HS-27A (cell line): Measurements from ENCODE around the gene NECTIN2.
"Not testable (repeated sequence)": the region's sequence is repeated elsewhere in the genome, so short reads cannot be mapped to it uniquely, and the experiment has no call there.

ENCODE experiments used
- DNase-seq: peaks from one replicate; pipeline ENCODE4 v3.0.0-alpha.2; 2012; ENCODE audit warnings: low read depth, missing footprints

Gene NECTIN2

DNA sequence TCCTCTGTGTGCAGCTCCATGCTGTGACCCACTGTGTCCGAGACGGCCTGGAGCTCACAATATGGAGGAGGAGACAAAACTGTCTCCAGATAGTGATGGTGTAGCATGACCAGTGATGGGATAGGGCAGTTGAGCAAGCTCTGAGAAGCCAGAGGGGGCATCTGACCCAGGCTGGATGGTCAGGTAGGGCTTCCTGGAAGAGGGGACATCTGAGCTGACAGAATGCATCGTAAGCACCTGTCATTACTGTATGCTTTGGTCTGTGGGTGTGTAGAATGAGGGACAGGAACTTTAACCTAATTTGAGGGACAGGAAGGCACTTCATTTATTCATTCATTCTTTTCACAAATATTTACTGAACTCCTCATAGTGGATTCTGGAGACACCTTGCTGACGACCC is 38.5 kb downstream of the NECTIN2 start:
- DNase-seq, result no peak

DNA sequence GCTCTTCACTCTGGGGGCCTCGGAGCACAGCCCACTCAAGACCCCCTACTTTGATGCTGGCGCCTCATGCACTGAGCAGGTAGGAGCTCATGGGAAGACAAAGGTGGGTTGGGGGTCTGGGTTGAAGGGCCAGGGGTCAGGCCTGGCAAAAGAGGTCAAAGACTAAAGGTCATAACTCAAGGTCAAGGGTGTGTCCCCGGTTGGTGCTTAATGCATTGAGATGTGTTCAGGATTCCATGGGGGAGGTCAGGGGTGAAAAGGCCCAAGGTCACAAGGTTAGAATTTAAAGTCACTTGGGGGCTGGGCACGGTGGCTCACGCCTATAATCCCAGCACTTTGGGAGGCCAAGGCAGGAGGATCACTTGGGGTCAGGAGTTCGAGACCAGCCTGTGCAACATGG is 40.0 kb downstream of the NECTIN2 start:
- DNase-seq, result no peak

DNA sequence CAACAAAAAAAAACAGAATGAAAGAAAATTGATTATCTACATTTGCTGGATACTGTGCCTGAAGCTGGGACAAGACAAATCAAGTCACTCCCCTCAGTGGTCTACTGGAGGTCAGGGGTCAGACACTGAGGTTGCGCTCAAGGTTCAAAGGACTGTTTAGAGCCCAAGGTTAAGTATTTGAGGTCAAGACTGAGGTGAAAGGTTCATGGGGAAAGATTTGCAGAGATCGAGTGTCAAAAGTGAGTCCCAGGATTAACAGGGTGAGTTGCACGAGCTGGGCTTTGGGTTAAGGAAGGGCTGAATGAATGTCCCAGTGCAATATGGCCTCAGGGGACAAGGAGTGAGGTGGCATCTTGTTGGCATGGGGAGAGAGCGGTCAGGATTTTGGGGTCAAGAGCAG is 41.6 kb downstream of the NECTIN2 start:
- DNase-seq, result no peak

DNA sequence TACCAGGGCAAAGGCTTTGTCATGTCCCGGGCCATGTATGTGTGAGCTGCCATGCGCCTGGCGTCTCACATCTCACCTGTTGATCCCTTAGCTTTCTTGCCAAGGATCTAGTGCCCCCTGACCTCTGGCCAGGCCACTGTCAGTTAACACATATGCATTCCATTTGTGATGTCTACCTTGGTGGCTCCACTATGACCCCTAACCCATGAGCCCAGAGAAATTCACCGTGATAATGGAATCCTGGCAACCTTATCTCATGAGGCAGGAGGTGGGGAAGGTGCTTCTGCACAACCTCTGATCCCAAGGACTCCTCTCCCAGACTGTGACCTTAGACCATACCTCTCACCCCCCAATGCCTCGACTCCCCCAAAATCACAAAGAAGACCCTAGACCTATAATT is 42.2 kb downstream of the NECTIN2 start:
- not testable (repeated sequence) for DNase-seq

DNA sequence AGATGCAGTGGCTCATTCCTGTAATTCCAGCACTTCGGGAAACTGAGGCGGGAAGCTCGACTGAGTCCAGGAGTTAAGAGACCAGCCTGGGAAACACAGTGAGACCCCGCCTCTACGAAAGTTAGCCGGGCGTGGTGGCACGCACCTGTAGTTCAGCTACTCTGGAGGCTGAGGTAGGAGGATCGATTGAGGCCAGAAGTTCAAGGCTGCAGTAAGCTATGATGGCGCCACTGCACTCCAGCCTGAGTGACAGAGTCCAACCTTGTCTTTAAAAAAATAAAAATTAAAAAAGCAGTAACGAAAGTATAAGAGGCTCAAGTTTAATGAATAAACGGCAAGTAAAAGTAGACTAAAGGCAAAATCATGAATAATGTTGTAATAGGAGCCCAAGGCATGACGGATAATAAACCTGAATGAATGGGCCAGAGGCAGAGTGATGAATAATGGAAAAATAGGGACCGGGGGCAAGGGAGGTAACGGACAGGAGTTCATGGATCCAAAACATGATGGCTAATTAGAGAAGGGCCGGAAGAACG is 43.8 kb downstream of the NECTIN2 start:
- no peak for DNase-seq

DNA sequence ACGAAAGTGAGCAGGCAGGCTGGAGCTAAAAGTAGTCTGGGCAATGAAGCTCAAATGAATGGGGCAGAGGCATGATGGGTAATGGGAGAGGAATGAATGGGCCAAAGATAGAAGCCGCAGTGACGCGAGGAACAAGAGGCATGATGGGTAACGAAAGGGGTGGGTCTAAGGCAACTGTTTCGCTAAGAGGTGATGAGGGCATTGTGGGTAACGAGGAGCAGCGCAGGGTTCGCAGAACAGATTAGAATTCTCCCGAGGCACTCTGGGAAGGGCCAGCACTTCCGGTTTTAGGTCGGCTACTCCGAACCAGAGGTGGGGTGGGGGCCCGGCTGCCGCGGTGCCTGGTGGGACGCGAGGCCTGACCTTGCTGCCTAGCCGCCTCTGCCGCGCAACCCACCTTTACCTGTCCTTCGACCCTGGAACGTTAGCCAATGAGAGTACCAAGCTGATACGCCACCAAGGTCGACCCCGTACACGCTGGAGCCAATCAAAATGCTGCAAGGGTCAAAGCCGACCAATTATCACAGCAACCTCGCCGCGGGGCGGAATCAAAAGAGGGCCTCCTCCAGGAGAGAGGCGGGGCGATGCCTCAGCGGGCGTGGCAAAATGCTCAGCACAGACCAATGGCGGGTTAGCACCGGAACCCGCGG is 44.4 kb downstream of the NECTIN2 start:
- DNase-seq, result peak; percentile 100

DNA sequence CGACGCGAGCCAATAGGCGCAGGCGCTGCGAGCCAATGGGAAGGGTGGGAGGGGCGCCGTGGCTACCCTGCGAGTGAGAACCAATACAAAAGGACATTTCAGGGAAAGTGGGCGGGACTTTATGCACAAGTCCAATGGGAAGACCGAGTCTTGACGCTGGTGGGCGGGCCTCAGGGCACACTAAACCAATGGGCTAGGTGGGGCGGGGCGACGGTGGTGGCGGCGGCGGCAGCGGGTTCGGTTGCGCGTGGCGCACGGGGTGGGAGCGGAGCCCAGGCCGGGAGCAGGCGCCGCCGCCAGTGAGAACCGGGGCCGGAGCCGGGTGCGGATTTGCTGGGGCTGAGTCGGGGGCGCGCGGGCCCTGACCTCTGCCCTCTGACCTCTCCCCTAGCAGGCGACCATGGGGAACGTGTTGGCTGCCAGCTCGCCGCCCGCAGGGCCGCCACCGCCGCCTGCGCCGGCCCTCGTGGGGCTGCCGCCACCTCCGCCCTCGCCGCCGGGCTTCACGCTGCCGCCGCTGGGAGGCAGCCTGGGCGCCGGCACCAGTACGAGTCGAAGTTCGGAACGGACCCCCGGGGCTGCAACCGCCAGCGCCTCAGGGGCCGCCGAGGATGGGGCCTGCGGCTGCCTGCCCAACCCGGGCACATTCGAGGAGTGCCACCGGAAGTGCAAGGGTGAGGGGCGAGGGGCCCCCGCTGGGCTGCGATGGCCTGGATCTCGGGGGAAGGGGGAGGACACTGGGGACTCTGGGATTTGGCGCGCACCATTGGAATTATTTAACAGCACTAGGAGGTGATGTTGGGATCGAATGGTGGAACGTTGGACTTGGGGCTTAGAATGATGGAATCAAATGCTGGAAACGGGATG is 45.2 kb downstream of the NECTIN2 start, which contains the start of gene TOMM40:
TSS of gene TOMM40 (plus strand) at position 239 of the 867 bp plus-strand sequence. CDS start at position 401, 162 bp downstream.
- DNase-seq, result peak; percentile 100

DNA sequence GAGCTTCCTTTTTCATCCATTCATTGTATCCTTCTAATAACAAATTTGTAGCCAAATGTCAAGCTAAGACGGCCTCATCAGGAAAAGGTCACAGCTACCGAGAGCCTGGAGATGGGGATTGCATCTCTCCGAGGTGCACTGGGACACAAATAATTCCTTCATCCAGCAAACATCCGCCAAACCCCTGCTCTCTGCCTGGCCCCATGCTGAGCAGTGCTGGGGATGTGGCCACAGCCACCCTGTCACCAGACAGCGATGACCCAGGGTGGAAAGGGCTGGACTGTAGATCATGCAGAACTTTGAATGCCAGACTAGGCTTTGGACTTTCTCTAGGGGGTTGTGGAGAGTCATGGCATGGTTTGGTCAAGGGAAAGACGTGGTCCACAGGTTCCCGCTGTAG is 46.8 kb downstream of the NECTIN2 start:
- DNase-seq, result no peak

DNA sequence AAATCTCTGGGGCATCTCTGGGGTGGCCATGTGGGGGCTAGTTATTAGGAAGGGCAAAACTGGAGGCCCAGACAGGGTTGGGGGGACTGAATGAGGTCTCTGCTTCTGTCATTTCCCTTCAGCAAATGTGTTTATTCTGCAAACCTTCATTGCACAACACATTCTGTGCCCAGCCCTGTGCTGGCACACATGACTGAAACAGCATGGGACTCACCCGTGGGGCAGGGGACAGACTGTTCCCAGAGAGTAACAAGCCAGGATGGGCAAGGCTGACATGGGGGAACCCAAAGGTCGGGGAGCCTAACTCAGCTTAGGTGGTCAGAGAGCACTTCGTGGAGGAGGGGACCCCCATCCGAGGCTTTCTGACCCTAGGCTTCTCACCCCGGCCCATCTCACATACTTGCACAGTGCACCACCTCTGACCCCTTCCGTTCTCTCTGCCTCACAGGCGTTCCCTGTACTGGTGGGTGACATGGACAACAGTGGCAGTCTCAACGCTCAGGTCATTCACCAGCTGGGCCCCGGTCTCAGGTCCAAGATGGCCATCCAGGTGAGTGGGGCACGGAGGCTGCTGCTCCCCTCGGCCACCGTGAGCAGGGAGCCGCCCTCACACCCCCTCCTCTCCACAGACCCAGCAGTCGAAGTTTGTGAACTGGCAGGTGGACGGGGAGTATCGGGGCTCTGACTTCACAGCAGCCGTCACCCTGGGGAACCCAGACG is 47.4 kb downstream of the NECTIN2 start:
- no peak for DNase-seq

DNA sequence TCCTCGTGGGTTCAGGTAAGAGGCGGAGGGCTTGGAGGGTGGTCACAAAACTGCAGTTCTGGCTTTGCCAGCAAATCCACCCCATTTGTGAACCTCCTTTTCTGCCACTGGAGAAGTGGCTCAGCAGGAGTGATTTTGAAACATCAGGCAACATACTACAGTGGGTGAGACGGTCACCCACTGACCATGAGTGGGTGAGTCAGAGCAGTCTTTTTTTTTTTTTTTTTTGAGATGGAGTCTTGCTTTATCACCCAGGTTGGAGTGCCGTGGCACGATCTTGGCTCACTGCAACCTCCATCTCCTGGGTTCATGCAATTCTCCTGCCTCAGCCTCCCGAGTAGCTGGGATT is 47.9 kb downstream of the NECTIN2 start:
- DNase-seq, result no peak

DNA sequence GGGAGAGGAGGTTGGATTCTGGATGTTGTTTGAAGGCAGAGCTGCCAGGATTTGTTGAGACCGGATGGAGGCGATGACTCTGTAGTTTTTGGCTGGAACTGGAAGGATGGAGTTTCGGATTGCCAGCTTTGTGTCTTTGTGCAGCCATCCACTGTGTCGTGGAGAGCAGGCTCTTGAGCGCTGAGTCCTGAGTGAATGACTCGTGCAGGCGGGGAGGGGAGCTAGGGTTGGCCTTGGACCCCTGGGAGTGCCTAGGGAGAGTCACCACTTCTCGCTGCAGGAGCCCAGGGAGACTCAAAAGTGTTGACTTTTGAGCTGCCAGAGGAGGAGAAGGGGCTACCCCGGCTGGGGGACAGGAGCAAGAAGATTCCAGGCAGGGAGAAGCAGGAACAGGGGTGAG is 48.8 kb downstream of the NECTIN2 start:
- DNase-seq, result no peak

DNA sequence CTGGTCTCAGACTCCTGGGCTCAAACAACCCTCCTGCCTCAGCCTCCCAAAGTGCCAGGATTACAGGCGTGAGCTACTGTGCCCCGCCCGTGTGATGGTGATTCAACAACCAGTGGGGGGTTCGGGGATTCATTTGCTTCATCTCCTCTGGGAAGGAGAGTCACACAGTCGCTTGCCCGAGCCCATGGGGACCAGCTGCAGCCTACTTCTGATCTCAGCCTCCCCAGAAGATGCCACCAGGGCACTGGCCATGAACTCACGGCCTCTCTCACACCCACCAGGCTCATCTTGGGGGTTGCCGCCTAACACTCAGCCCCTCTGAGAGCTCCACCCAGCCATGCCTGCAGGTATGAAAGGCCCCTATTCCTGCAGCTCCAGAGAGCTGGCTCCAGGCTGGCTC is 51.7 kb downstream of the NECTIN2 start:
- no peak for DNase-seq

DNA sequence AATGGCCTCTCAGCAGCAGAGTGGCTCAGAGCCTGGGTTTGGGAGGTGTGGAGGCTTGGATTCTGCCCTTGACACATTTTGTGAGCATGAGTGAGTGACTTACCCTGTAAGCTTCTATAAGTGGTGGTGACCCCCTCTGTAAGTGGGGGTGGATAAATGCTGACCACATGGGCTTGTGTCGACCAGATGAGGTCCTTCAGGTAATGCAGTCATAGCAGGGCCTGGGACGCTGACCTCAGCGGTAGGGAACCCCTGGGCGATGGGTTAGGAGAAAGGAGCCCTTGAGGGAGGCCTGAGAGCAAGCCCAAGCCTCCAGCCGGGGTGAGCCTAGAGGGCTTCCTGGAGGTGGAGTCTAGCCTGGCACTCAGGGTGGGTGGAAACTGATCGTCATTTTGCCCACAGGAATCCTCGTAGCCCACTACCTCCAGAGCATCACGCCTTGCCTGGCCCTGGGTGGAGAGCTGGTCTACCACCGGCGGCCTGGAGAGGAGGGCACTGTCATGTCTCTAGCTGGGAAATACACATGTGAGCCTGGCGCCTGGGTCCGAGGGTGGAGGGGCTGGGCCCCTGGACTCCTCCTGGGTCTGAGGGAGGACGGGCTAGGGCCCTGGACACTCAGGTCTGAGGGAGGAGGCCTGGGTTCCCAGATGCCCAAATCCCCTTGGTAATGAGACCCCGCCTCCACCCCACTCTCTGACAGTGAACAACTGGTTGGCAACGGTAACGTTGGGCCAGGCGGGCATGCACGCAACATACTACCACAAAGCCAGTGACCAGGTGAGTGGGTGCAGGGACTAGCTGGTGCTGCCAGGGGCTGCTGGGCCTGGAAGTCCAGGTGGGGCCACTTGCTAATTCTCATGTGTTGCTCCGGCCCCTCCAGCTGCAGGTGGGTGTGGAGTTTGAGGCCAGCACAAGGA is 54.5 kb downstream of the NECTIN2 start:
- no peak for DNase-seq

DNA sequence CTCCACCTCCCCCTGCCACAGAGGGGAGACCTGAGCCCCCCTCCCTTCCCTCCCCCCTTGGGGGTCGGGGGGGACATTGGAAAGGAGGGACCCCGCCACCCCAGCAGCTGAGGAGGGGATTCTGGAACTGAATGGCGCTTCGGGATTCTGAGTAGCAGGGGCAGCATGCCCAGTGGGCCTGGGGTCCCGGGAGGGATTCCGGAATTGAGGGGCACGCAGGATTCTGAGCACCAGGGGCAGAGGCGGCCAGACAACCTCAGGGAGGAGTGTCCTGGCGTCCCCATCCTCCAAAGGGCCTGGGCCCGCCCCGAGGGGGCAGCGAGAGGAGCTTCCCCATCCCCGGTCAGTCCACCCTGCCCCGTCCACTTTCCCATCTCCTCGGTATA is 57.1 kb downstream of the NECTIN2 start:
- no peak for DNase-seq

DNA sequence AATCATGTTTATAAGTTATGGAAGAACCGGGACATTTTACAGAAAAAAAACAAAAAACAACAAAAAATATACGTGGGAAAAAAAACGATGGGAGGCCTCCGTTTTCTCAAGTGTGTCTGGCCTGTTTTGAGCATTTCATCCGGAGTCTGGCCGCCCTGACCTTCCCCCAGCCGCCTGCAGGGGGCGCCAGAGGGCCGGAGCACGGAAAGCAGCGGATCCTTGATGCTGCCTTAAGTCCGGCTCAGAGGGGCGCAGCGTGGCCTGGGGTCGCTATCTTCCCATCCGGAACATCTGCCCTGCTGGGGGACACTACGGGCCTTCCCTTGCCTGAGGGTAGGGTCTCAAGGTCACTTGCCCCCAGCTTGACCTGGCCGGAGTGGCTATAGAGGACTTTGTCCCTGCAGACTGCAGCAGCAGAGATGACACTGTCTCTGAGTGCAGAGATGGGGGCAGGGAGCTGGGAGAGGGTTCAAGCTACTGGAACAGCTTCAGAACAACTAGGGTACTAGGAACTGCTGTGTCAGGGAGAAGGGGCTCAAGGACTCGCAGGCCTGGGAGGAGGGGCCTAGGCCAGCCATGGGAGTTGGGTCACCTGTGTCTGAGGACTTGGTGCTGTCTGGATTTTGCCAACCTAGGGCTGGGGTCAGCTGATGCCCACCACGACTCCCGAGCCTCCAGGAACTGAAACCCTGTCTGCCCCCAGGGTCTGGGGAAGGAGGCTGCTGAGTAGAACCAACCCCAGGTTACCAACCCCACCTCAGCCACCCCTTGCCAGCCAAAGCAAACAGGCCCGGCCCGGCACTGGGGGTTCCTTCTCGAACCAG is 57.7 kb downstream of the NECTIN2 start:
- no peak for DNase-seq

DNA sequence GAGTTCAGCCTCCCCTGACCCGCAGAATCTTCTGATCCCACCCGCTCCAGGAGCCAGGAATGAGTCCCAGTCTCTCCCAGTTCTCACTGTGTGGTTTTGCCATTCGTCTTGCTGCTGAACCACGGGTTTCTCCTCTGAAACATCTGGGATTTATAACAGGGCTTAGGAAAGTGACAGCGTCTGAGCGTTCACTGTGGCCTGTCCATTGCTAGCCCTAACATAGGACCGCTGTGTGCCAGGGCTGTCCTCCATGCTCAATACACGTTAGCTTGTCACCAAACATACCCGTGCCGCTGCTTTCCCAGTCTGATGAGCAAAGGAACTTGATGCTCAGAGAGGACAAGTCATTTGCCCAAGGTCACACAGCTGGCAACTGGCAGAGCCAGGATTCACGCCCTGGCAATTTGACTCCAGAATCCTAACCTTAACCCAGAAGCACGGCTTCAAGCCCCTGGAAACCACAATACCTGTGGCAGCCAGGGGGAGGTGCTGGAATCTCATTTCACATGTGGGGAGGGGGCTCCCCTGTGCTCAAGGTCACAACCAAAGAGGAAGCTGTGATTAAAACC is 58.4 kb downstream of the NECTIN2 start:
- DNase-seq, result no peak

DNA sequence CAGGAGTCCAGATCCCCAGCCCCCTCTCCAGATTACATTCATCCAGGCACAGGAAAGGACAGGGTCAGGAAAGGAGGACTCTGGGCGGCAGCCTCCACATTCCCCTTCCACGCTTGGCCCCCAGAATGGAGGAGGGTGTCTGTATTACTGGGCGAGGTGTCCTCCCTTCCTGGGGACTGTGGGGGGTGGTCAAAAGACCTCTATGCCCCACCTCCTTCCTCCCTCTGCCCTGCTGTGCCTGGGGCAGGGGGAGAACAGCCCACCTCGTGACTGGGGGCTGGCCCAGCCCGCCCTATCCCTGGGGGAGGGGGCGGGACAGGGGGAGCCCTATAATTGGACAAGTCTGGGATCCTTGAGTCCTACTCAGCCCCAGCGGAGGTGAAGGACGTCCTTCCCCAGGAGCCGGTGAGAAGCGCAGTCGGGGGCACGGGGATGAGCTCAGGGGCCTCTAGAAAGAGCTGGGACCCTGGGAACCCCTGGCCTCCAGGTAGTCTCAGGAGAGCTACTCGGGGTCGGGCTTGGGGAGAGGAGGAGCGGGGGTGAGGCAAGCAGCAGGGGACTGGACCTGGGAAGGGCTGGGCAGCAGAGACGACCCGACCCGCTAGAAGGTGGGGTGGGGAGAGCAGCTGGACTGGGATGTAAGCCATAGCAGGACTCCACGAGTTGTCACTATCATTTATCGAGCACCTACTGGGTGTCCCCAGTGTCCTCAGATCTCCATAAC is 59.5 kb downstream of the NECTIN2 start, which contains the start of gene APOE:
TSS of gene APOE (plus strand) at position 360 of the 724 bp plus-strand sequence. CDS start 829 bp downstream, outside the sequence.
- DNase-seq, result no peak

DNA sequence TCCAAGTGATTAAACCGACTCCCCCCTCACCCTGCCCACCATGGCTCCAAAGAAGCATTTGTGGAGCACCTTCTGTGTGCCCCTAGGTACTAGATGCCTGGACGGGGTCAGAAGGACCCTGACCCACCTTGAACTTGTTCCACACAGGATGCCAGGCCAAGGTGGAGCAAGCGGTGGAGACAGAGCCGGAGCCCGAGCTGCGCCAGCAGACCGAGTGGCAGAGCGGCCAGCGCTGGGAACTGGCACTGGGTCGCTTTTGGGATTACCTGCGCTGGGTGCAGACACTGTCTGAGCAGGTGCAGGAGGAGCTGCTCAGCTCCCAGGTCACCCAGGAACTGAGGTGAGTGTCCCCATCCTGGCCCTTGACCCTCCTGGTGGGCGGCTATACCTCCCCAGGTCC is 61.5 kb downstream of the NECTIN2 start:
- DNase-seq, result no peak

DNA sequence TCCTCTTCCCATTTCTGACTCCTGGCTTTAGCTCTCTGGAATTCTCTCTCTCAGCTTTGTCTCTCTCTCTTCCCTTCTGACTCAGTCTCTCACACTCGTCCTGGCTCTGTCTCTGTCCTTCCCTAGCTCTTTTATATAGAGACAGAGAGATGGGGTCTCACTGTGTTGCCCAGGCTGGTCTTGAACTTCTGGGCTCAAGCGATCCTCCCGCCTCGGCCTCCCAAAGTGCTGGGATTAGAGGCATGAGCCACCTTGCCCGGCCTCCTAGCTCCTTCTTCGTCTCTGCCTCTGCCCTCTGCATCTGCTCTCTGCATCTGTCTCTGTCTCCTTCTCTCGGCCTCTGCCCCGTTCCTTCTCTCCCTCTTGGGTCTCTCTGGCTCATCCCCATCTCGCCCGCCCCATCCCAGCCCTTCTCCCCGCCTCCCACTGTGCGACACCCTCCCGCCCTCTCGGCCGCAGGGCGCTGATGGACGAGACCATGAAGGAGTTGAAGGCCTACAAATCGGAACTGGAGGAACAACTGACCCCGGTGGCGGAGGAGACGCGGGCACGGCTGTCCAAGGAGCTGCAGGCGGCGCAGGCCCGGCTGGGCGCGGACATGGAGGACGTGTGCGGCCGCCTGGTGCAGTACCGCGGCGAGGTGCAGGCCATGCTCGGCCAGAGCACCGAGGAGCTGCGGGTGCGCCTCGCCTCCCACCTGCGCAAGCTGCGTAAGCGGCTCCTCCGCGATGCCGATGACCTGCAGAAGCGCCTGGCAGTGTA is 62.2 kb downstream of the NECTIN2 start:
- no peak for DNase-seq
